Muscle layer of duodenum (tissue), 2 donors: ENCODE measurements around the gene CTSD.

Source experiments
- H3K27ac ChIP-seq: one replicate; pipeline ENCODE4 v1.7.0; 2013; ENCODE audit warnings: mild to moderate bottlenecking, low read length
- H3K27me3 ChIP-seq: one replicate; pipeline ENCODE4 v1.7.0; 2013; ENCODE audit warnings: low read depth, mild to moderate bottlenecking, control low read depth, low read length
- H3K36me3 ChIP-seq, 2 donors: one replicate each; pipeline ENCODE4 v1.7.0; 2013; ENCODE audit warnings: low read length in 2 of 2, control low read depth in 1 of 2, mild to moderate bottlenecking in 1 of 2; ENCODE audit not compliant: insufficient read depth in 2 of 2, control insufficient read depth in 1 of 2
- H3K4me1 ChIP-seq, 2 donors: one replicate each; pipeline ENCODE4 v1.7.0; 2013; ENCODE audit warnings: low read length in 2 of 2, mild to moderate bottlenecking in 2 of 2, control low read depth in 1 of 2, moderate library complexity in 1 of 2; ENCODE audit not compliant: insufficient read depth in 2 of 2, control insufficient read depth in 1 of 2
- H3K4me3 ChIP-seq, 2 donors: one replicate each; pipeline ENCODE4 v1.7.0; 2013; ENCODE audit warnings: low read length in 2 of 2, low read depth in 1 of 2, mild to moderate bottlenecking in 1 of 2
- H3K9me3 ChIP-seq, 2 donors: one replicate each; pipeline ENCODE4 v1.7.0; 2013; ENCODE audit warnings: low read length in 2 of 2, control low read depth in 1 of 2, mild to moderate bottlenecking in 1 of 2; ENCODE audit not compliant: control insufficient read depth in 1 of 2
- donor health status: healthy.

The CTSD gene

DNA sequence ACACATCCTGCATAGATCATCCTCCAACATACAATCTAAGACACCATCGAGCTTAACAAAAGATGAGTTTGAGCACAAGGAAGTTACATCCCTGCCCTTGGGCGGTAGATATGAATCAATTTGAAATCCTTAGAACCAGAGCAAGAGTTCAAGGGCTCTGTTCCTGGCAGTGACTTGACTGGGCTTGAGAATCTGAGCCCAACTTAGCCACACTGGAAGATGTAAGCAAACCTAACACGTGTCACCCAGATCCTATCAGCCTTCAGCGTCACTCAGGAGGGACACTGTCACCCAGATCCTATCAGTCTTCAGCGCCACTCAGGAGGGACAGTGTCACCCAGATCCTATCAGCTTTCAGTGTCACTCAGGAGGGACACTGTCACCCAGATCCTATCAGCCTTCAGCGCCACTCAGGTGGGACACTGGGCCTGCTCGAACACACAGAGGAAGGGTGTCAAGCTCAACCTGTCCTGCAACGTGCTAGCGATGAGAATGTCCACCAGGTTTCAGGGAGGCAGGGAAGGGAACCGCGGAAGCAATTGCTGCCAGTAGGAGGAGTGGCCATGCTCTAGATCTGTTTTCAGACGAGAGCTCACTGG is 32.8 kb upstream of the CTSD start:
- no peak overlapping the region for H3K4me3 ChIP-seq
- no peaks in the 10 kb centered on the region for H3K9me3 ChIP-seq
- no peaks in the 10 kb centered on the region for H3K27me3 ChIP-seq

DNA sequence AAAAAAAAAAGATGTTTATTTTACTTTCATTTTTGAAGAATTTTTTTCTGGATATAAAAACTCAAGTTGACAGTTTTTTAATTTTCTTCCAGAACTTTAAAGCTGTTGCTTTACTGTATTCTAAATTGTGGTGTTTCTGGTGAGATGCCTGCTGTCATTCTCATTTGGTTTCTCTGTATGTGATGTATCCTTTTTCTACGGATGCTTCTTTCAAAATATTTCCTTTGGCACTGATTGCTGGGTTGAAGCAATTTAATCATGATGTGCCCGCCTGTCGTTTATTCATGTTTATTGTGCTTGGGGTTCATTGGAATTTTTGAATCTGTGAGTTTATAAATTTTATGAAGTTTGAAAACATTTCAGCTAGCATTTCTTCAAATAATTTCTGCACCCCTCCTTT is 29.4 kb upstream of the CTSD start:
- no peak overlapping the region for H3K27ac ChIP-seq
- H3K36me3 ChIP-seq = no peaks in the 10 kb centered on the region

More for the DNA sequence above, 32.8 kb upstream of the CTSD start:
- Histone ChIP-seq H3K4me1 (no peaks in the 10 kb centered on the region), H3K27ac (no peak overlapping the region), H3K36me3 (no peaks in the 10 kb centered on the region)

GRCh38 chr11:1792461-1792860 is 28.7 kb upstream of the CTSD start:
- no peaks in the 10 kb centered on the region for H3K27me3 ChIP-seq
- H3K9me3 ChIP-seq = no peaks in the 10 kb centered on the region
- no peaks in the 10 kb centered on the region for H3K4me1 ChIP-seq
- no peak overlapping the region for H3K4me3 ChIP-seq
- no peaks in the 10 kb centered on the region for H3K36me3 ChIP-seq
- H3K27ac ChIP-seq = no peak overlapping the region

More for the DNA sequence above, 29.4 kb upstream of the CTSD start:
- no peaks in the 10 kb centered on the region for H3K27me3 ChIP-seq
- H3K4me3 ChIP-seq = no peak overlapping the region
- no peaks in the 10 kb centered on the region for H3K9me3 ChIP-seq
- H3K4me1 ChIP-seq = no peaks in the 10 kb centered on the region

- H3K9me3 ChIP-seq = no peaks in the 10 kb centered on the region
Observed at GRCh38 chr11:1791912-1792311, 28.2 kb upstream of the CTSD start.

GRCh38 chr11:1786466-1786865 is 22.7 kb upstream of the CTSD start:
- H3K4me1 ChIP-seq = peaks cover 0 to 1% of the 10 kb centered on the region in 2 donors
- H3K9me3 ChIP-seq = no peaks in the 10 kb centered on the region
- H3K4me3 ChIP-seq = no peak overlapping the region
- no peaks in the 10 kb centered on the region for H3K36me3 ChIP-seq
- no peaks in the 10 kb centered on the region for H3K27me3 ChIP-seq
- H3K27ac ChIP-seq = no peak overlapping the region

More at GRCh38 chr11:1791912-1792311, 28.2 kb upstream of the CTSD start:
- H3K27me3 ChIP-seq = no peaks in the 10 kb centered on the region
- H3K4me1 ChIP-seq = no peaks in the 10 kb centered on the region
- H3K4me3 ChIP-seq = no peak overlapping the region
- H3K27ac ChIP-seq = no peak overlapping the region
- H3K36me3 ChIP-seq = no peaks in the 10 kb centered on the region

DNA sequence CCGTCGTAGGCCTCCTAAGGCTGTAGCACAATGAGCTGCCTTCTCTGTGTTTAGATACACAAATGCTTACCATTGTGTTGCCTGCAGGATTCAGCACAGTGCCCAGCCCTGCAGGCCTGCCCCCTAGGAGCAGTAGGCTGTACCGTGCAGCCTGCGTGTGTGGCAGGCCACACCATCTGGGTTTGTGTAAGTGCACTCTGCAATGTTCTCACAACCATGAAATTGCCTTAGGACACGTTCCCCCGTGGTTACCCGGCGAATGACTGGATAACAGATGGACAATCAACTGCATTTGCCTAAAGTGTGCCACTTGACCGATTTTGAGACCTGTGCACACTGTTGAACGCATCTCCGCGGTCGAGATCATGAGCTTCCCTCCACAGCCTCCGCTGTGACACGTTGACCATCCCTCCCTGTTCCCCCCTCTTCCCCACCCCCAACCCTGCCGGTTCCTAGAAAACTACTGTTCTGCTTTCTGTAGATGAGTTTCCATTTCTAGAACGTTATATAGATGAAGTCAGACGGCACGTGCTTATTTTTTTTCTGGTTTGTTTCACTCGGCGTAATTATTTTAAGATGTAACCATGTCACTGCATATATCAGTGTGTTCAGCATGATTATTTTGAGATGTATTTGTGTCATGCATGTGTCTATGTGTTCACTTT is 22.2 kb upstream of the CTSD start:
- no peak overlapping the region for H3K27ac ChIP-seq
- no peak overlapping the region for H3K4me3 ChIP-seq

DNA sequence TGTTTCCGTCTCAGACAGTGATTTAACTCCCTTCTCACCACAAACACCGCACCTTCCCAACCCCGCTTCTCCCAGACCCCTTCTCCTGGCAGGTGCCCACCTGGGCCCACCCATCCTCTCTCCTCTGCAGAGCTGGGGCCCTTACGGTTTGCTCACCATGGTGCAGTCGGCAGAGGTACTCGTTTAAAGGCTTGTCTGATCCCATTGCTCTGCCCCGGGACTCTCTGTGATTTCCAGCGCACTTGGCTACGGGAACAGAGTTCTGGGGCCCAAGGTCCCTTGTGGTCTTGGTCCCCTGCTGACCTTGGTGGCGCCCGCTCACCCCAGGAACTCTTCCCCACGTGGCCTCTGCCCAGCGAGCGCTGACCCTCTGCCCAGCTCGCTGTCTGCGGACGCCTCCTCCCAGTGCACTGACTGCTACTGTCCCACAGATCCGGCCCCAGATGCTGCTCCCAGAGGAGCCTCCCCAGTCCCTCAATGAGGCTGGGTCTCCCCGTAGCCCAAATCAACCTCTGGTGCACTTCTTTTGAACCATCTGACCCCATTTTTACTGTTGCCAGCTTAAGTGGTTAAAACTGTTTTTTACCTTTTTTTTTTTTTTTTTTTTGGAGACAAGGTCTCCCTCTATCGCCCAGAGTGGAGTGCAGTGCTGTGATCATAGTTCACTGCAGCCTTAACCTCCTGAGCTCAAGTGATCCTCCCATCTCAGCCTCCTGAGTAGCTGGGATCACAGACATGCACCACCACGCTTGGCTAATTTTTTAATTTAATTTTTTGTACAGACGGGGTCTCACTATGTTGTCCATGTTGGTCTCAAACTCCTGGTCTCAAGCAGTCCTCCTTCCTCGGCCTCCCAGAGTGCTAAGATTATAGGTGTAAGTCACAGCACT is 21.3 kb upstream of the CTSD start:
- Histone ChIP-seq H3K4me3 (no peak overlapping the region), H3K4me1 (peaks cover 0 to 4% of the 10 kb centered on the region in 2 donors), H3K27ac (no peak overlapping the region), H3K36me3 (no peaks in the 10 kb centered on the region), H3K9me3 (no peaks in the 10 kb centered on the region), H3K27me3 (no peaks in the 10 kb centered on the region)

More for the DNA sequence above, 22.2 kb upstream of the CTSD start:
- H3K36me3 ChIP-seq = no peaks in the 10 kb centered on the region
- H3K27me3 ChIP-seq = no peaks in the 10 kb centered on the region
- H3K9me3 ChIP-seq = no peaks in the 10 kb centered on the region
- H3K4me1 ChIP-seq = peaks cover 0 to 4% of the 10 kb centered on the region in 2 donors

- Histone ChIP-seq H3K4me3 (no peak overlapping the region), H3K27ac (no peak overlapping the region), H3K36me3 (no peaks in the 10 kb centered on the region), H3K4me1 (peaks cover 0 to 4% of the 10 kb centered on the region in 2 donors), H3K9me3 (no peaks in the 10 kb centered on the region), H3K27me3 (no peaks in the 10 kb centered on the region)
Observed at GRCh38 chr11:1783725-1784529, 20.2 kb upstream of the CTSD start.

DNA sequence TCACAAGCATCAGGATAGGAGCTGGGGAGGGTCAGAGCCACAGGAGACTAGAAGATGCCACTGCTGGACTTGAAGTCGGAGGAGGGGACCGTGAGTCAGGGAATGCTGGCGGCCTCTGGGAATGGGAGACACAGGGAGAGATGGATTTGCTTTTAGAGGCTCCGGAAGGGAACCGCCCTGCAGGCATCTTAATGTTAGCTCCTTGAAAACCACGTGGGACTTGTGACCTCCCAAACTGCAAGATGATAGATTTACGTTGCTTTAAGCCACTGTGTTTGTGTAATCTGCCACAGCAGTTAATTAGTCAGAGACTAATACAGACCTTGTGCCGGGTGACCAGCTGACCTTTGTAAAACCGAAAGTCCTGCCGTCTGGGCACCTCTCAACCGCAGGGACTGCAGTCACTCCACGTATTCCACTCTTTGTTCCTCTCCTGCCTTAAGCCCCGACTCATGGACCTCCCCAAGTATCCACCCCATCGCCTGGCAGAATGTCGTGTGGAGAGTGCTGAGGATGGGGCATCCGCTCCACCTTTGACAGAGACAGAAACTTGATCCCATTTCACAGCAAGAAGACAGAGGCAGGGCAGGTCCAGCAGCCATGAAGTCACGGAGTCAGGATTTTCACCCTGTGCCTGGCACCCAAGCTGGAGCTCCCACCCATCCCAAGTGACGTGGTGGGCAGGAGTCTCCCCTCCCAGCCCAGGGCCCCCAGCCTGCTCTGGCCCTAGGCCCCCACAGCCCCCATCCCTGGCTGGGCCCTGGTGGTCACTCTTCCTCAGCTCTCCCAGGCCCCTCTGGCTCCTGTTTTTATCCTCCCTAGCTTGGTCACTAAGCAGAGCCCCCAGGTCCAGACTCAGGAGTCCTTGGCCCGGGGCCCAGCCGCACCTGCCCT is 19.4 kb upstream of the CTSD start:
- Histone ChIP-seq H3K27me3 (no peaks in the 10 kb centered on the region), H3K9me3 (no peaks in the 10 kb centered on the region), H3K27ac (no peak overlapping the region), H3K4me1 (peaks cover 0 to 4% of the 10 kb centered on the region in 2 donors), H3K36me3 (no peaks in the 10 kb centered on the region), H3K4me3 (no peak overlapping the region)

DNA sequence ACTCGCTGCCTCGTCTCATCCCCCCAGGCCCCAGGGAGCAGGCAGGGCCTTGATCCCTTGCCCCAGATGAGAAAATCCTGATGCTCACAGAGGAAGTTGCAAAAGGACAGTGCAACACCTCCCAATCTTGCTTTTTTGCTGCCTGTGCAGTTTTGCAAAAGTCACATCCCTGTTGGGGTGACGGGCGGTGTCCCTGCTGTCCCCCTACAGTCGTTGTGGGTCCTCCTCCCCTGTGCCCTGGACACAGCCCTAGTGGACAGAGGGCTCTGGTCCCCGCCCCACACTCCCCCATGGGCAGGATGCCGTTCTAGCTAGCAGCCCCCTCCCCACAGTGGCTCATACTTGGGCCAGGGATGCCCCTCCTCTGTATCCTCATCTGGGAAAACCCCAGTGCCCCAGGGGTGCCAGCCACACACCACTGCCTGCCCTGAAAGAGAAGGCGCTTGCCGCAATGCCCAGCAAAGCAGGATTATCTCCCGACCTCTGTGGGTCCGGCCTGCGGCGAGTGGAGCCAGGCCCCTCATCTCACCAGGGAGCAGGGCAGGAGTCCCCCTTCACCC is 18.4 kb upstream of the CTSD start:
- H3K27ac ChIP-seq = no peak overlapping the region

More for the DNA sequence above, 18.4 kb upstream of the CTSD start:
- Histone ChIP-seq H3K4me3 (no peak overlapping the region), H3K9me3 (no peaks in the 10 kb centered on the region), H3K36me3 (no peaks in the 10 kb centered on the region), H3K27me3 (no peaks in the 10 kb centered on the region), H3K4me1 (peaks cover 0 to 4% of the 10 kb centered on the region in 2 donors)
